HG03175 (cell line): ENCODE results near the gene OSTN.

Source experiments
- ATAC-seq: cut with Tn5 transposase; IDR thresholded peaks from one replicate; pipeline ENCODE4 v1.9.1; 2021; ENCODE audit warnings: mild to moderate bottlenecking, moderate library complexity; ENCODE audit not compliant: unreplicated experiment

OSTN gene

GRCh38 chr3:191234216-191234615 is 35.2 kb downstream of the OSTN start:
- ATAC-seq, result no peak

GRCh38 chr3:191235331-191236314 is 36.6 kb downstream of the OSTN start:
- ATAC-seq, result peak; percentile 100

GRCh38 chr3:191236646-191237045 is 37.6 kb downstream of the OSTN start:
- ATAC-seq, result no peak

- ATAC-seq, result no peak
Measured at GRCh38 chr3:191237047-191237882, 38.2 kb downstream of the OSTN start.

- ATAC-seq, result no peak
Measured at GRCh38 chr3:191238321-191238817, 39.3 kb downstream of the OSTN start.

- ATAC-seq, result no peak
Measured at GRCh38 chr3:191239407-191240031, 40.5 kb downstream of the OSTN start.

GRCh38 chr3:191240486-191240885 is 41.4 kb downstream of the OSTN start:
- no peak for ATAC-seq

- ATAC-seq, result no peak
Measured at GRCh38 chr3:191244242-191244867, 45.3 kb downstream of the OSTN start.

- ATAC-seq, result peak; percentile 83
Measured at GRCh38 chr3:191246034-191246433, 47.0 kb downstream of the OSTN start.

- no peak for ATAC-seq
Measured at GRCh38 chr3:191246630-191247029, 47.6 kb downstream of the OSTN start.

GRCh38 chr3:191253089-191253799 is 54.2 kb downstream of the OSTN start:
- ATAC-seq, result peak; percentile 38

GRCh38 chr3:191254098-191254873 is 55.2 kb downstream of the OSTN start:
- ATAC-seq, result no peak

GRCh38 chr3:191255156-191255555 is 56.1 kb downstream of the OSTN start:
- ATAC-seq, result no peak

- no peak for ATAC-seq
Measured at GRCh38 chr3:191256405-191256804, 57.4 kb downstream of the OSTN start.

- no peak for ATAC-seq
Measured at GRCh38 chr3:191257286-191257685, 58.2 kb downstream of the OSTN start.

- ATAC-seq, result no peak
Measured at GRCh38 chr3:191259486-191259885, 60.4 kb downstream of the OSTN start.

GRCh38 chr3:191260431-191261303 is 61.6 kb downstream of the OSTN start:
- ATAC-seq, result no peak

- no peak for ATAC-seq
Measured at GRCh38 chr3:191261304-191261638, 62.2 kb downstream of the OSTN start.
